DMS53 treated with DMSO at 0.1 percent for 48 hours (cell line): ENCODE results near the gene CCNI2.

ENCODE experiments used
- DNase-seq: peaks from one replicate; lab custom pipeline; 2025; ENCODE audit not compliant: unreplicated experiment; lab: John Stamatoyannopoulos, UW

CCNI2 gene

DNA sequence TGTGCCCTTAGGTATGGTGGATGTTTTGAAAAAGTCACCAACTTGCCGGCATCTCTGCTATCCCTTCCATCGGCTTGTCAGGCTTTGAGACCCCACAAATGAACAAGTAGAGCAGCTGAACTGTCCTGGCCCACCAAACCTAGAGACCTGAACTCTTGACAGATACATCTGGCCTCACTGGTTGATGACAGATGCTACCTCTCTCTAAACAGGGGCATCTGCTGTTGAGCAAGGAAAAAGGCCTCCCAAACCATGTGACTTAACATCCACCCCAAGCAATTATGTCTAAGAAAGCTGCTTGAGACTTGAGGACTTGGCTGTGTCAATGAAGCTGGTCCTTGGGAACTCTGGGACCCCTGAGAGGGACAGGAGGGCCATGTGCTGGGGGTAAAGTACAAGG is 2.3 kb downstream of the CCNI2 start:
- DNase-seq, result no peak

DNA sequence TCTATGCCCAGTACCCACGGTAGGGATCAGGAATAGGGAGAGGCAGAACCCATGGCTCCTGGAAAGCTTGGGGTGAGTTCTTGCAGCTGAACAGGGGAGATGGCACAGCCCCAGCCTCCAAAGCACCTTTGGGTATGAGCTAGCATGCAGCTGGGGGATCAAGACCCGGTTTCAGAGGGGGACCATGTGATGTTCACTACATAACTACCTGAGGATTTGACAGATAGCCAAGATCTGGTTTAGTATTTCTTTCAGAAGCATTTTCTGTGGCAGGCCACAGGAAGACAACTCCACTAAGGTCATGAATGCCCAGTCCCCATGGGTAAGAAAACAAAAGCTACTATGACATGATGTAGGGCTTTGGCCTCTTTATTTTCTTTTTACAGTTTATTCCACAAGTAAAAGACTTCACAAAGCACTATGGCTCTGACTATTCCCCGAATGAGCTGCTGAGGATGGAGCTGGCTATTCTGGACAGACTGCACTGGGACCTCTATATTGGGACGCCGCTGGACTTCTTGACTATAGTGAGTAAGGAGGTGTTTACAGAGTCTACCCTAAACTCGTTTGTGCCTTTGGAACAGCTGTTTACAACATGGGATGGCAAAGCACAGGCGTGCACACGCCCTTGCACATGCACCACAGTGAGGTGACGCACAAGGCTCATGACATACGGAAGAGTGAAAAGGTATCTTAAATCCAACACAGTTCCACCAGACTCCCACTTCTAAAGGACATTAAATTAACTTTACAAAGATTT is 3.4 kb downstream of the CCNI2 start:
- DNase-seq, result no peak

DNA sequence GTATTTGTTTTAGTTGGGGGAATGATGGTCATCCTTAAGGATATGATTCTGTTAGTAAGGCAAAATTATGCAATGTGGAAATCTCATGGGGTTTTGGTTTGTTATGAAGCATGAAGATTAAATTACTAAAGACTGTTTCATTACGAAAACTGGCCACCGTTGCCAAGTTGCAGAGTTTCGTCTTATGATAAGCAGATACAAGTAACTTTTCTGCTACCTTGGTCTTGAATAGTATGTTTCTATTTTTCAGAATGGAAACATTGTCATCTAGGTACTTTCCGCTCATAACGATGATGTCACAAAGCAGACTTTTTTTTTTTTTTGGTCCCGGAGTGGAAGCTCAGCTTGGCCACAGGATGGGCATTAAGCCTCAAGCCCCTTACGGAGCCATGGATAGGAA is 4.2 kb downstream of the CCNI2 start:
- no peak for DNase-seq

DNA sequence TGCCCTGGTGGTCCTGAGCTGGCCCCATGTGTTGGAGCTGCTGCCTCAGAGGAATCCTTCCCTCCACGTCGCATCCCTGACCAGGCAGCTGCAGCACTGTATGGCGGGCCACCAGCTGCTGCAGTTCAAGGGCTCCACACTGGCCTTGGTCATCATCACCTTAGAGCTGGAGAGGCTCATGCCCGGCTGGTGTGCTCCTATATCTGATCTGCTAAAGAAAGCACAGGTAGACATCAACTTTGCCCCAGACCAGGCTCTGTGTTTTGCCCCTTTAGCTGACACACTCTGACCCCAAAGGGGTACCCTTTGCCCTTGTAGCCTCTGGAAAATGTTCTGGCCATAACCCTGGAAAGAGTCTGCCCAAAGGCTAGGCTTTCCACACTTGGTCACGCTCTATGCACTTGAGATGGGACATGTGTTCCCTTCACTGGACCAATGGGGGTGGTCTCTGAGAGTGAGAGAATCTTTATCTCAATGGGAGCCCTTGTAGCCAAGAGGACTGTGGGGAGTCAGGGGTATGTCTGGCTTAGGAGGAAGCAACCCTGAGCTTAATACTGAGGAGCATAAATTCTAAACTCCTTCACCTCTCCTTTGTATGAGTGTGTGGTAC is 4.8 kb downstream of the CCNI2 start:
- no peak for DNase-seq

GRCh38 chr5:132752581-132753125 is 5.4 kb downstream of the CCNI2 start:
- DNase-seq, result no peak

- DNase-seq, result no peak
Measured at GRCh38 chr5:132753135-132753987, 6.1 kb downstream of the CCNI2 start.

DNA sequence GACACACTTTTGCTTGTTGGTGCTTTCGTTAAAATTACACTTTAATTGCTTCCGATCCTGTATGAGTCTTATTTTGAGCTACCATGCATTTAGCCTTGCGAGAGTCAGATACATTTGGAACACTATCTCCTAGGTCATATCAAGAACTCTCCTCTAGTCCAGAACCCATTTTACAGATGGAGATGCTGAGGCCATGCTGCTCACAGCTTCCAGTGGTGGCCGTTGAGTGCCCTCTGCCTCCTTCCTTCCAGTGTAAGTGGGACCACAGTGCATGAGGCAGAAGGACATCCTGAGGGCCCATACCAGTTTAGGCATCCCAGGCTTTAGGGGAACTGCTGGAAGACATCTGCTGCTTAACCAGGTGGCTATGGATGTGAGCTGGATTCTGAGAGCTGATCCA is 6.9 kb downstream of the CCNI2 start:
- no peak for DNase-seq

- DNase-seq, result no peak
Measured at GRCh38 chr5:132754947-132755346, 7.7 kb downstream of the CCNI2 start.

GRCh38 chr5:132756542-132756941 is 9.3 kb downstream of the CCNI2 start:
- no peak for DNase-seq

DNA sequence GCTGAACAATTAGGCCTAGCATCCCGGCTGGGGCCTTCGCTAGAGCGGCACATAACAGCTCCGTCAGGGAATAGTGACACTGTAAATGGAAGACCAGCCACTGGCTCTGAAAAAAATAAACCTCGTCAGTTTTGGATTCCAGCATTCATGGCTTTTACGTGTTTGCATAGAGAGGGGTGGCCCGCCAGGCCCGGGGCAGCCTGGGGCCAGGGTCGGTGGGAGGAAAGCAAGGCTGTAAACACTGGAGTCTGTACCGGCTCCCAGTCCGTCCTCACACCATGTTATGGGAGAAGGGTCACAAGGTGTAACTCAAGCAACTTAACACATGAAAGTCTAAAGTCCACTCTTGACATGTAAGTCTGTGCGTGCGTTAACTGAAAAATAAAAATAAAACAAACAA is 11.2 kb downstream of the CCNI2 start:
- DNase-seq, result no peak

GRCh38 chr5:132759114-132760048 is 12.2 kb downstream of the CCNI2 start:
- DNase-seq, result peak; percentile 14

- DNase-seq, result no peak
Measured at GRCh38 chr5:132760049-132760420, 12.8 kb downstream of the CCNI2 start.

GRCh38 chr5:132760601-132761317 is 13.5 kb downstream of the CCNI2 start:
- no peak for DNase-seq

DNA sequence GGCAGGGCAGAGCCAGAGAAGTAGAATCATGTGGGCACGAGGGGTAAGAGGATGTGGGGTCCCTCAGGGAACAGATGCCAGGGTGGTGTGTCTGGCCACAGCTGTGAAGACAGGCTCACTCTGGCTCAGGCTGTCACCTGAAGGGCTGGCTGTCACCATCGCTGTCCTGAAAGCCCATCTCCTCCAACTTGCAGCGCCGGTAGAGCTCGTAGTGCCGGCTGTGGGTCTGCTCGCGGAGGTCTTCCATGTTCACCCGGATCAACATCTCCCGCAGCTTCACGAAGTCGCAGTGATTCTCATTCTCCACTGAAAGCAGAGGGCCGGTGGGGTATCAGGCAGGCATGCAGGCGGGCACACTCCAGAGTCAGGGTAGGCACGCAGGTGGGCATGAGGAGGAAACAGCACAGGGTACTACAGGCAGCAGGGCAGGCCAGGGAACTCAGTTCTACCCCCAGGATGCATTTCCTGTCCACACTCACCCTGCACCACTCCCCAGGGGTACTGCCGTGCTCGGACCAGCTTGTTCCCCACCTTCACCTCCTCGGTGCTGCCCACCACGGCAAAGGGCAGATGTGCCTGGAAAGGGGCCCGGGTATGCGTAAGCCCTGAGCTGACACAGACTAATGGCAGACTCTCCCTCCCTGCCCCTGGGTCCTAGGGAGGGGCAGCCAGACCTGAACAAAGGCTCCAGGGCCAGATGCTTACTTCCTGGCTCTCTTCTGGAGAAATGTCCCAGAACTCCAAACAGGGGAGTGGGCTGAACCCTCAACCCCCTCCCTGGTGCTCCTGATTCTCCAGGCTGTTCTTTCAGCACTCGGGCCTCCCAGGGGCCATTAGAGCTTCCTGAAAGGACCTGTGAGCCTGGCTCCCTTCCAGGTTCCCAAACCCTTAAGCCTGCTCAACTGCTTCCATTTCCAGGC is 14.4 kb downstream of the CCNI2 start:
- DNase-seq, result no peak

GRCh38 chr5:132762246-132763000 is 15.2 kb downstream of the CCNI2 start:
- no peak for DNase-seq

GRCh38 chr5:132763181-132764036 is 16.2 kb downstream of the CCNI2 start:
- DNase-seq, result no peak

DNA sequence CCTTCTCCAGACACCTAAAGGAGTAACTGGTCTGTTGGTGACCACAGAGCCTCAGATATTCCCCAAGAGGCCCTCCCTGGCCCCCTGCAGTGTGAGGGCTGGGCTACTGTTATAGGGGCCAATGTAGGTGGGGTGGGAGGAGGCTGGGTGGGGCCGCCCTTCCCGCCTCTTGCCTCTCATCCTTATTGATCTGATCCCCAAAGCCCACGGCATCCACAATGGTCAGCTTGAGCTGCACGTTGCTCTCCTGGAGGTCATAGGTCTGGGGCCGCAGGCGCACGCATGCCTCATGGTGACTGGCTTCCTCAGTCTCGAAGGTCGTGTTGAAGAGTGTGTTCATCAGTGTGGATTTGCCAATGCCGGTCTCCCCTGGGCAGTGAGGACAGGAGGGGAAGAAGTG is 16.8 kb downstream of the CCNI2 start:
- no peak for DNase-seq
